M059J (cell line): ENCODE data around the gene ENTHD1. TPM values are rescaled to one million over a fixed set of nuclear protein-coding genes. Genes with fewer than 3 reads are reported as not detected.

Experiments
- DNase-seq: peaks from one replicate; pipeline ENCODE4 v3.0.0-alpha.2; 2012; ENCODE audit warnings: low read depth
- total RNA-seq: library from RNA; depleted of rRNA; stranded (reverse); fragments of >200 nt; shearing (Covaris generic); gene quantifications from 2 replicates; pipeline ENCODE4 v1.2.3, GENCODE V29; 2014; rRNA removed

Gene ENTHD1
- total RNA-seq, 1 experiment from 2014 or later = not detected

- DNase-seq = no peak
Observed at GRCh38 chr22:39713799-39714290, 179.7 kb downstream of the ENTHD1 start.

- DNase-seq = no peak
Observed at GRCh38 chr22:39712751-39713525, 180.6 kb downstream of the ENTHD1 start.

GRCh38 chr22:39712081-39712480 lies 181.5 kb downstream of the ENTHD1 start:
- no peak for DNase-seq

GRCh38 chr22:39710380-39711150 lies 183.0 kb downstream of the ENTHD1 start:
- no peak for DNase-seq

- no peak for DNase-seq
Observed at GRCh38 chr22:39707816-39708215, 185.7 kb downstream of the ENTHD1 start.

- no peak for DNase-seq
Observed at GRCh38 chr22:39707351-39707750, 186.2 kb downstream of the ENTHD1 start.

- no peak for DNase-seq
Observed at GRCh38 chr22:39706376-39707140, 187.0 kb downstream of the ENTHD1 start.

- DNase-seq = no peak
Observed at GRCh38 chr22:39705386-39705785, 188.2 kb downstream of the ENTHD1 start.

- no peak for DNase-seq
Observed at GRCh38 chr22:39703928-39704639, 189.5 kb downstream of the ENTHD1 start.

- DNase-seq = no peak
Observed at GRCh38 chr22:39703091-39703490, 190.5 kb downstream of the ENTHD1 start.

- no peak for DNase-seq
Observed at GRCh38 chr22:39700565-39700964, 193.0 kb downstream of the ENTHD1 start.

GRCh38 chr22:39699631-39700360 lies 193.8 kb downstream of the ENTHD1 start:
- no peak for DNase-seq

GRCh38 chr22:39697790-39698430 lies 195.7 kb downstream of the ENTHD1 start:
- DNase-seq = no peak

GRCh38 chr22:39693943-39694500 lies 199.5 kb downstream of the ENTHD1 start:
- DNase-seq = no peak

Other genes with a start within 250 kb of the ENTHD1 start
- gene GRAP2, start 7.3 kb upstream of the ENTHD1 start, total RNA-seq = 0.15 and 0.22 TPM in 2 replicates
- gene TMA7B, start 66.6 kb upstream of the ENTHD1 start, total RNA-seq = not detected in 2 replicates
- gene FAM83F, start 101.2 kb upstream of the ENTHD1 start, total RNA-seq = not detected in 2 replicates